NCI-H2171 treated with DMSO at 0.1 percent for 48 hours (cell line): Measurements from ENCODE around the gene TLE4.
"Not testable (repeated sequence)": the region's sequence is repeated elsewhere in the genome, so short reads cannot be mapped to it uniquely, and the experiment has no call there.

Experiments used
- DNase-seq: peaks from one replicate; lab custom pipeline; 2025; lab: John Stamatoyannopoulos, UW

The TLE4 gene

DNA sequence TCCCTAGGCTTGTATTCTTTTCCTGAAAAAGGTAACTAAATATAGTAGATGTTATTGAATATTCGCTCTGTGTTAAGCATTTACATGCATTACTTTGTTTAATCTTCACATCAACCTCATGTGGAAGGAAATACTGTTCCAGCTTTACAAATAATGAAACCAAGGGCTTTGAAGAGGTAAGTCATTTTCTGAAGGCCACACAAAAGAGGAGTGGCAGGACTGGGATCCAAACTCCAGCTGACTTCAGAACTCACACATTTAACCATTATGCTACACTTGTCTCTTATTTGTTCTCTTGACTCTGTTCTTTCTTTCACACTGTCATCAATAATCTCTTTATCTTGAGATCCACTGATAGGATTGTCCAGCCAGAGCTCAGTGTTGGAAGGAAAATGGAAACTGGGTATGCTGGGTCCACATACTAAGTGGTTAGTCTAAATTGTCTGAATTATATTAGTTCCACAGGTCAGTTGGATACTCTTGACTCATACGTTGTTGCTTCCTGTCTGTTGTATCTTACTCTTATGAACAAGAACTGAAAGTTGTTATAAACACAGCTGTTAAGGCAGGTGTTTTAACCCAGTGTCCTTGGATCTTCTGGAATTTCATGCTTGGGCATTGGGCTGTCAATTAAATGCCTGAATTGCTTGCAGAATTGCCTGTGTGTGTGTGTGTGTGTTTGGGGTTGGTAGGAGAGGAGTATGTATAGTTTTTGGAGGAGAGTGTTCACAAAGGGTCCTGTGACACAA, 65.6 kb downstream of the TLE4 start:
- no peak for DNase-seq

- DNase-seq = no peak
Measured at GRCh38 chr9:79638806-79639205, 67.0 kb downstream of the TLE4 start.

GRCh38 chr9:79639354-79639753, 67.6 kb downstream of the TLE4 start:
- DNase-seq = no peak

GRCh38 chr9:79640067-79640466, 68.3 kb downstream of the TLE4 start:
- DNase-seq = not testable (repeated sequence)

GRCh38 chr9:79641070-79641469, 69.3 kb downstream of the TLE4 start:
- DNase-seq = no peak

GRCh38 chr9:79642671-79643070, 70.9 kb downstream of the TLE4 start:
- DNase-seq = no peak

GRCh38 chr9:79644048-79644447, 72.3 kb downstream of the TLE4 start:
- DNase-seq = no peak

- DNase-seq = no peak
Measured at GRCh38 chr9:79644601-79645000, 72.8 kb downstream of the TLE4 start.

DNA sequence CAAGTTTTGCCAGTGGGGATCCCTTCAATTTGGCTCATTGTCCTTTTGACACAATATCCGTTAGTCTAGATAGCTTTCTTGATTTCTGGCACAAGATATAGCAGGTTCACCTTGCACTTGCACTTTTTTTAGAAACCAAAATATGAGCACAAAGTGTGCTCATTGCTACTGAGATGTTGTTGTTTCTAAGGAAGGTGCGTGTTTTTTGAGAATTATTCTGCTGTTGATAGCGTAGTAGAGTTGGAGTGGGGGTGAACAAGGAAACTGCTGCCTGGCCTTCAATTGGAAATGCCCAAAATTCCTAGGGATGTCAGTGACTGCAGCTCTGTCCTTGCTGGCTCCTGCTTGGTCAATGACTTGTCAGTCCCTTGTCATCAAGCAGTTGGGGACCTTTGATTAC, 73.3 kb downstream of the TLE4 start:
- DNase-seq = no peak

GRCh38 chr9:79646096-79646495, 74.3 kb downstream of the TLE4 start:
- no peak for DNase-seq

GRCh38 chr9:79651251-79651795, 79.6 kb downstream of the TLE4 start:
- peak; percentile 65 for DNase-seq

- no peak for DNase-seq
Measured at GRCh38 chr9:79652598-79652997, 80.8 kb downstream of the TLE4 start.

DNA sequence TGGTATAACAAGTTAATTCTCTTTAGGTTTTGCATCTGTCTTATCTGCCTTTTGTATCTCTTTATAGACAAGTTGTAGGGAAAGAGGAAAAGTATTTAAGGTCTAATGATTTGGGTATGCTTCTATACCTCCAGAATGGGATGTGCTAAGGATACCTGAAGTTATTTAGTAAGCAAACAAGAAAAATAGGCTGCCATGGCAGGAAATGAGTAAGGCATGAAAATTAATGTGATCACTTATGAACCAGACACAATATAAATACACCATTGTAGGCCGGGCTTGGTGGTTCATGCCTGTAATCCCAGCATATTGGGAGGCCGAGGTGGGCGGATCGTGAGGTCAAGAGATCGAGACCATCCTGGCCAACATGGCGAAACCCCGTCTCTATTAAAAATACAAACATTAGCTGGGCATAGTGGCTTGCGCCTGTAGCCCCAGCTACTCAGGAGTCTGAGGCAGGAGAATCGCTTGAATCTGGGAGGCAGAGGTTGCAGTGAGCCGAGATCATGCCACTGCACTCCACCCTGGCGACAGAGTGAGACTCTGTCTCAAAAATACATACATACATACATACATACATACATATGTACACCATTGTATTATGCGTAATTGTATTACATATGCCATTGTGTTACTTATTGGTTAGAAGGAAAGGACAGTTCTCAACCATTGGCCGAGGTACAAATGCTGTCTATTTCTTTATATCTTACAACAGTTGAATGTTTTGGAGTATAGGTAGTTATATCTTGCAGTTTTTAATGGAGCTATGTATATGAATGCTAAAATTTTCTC, 83.0 kb downstream of the TLE4 start:
- DNase-seq = not testable (repeated sequence)

- DNase-seq = no peak
Measured at GRCh38 chr9:79655551-79655950, 83.8 kb downstream of the TLE4 start.

DNA sequence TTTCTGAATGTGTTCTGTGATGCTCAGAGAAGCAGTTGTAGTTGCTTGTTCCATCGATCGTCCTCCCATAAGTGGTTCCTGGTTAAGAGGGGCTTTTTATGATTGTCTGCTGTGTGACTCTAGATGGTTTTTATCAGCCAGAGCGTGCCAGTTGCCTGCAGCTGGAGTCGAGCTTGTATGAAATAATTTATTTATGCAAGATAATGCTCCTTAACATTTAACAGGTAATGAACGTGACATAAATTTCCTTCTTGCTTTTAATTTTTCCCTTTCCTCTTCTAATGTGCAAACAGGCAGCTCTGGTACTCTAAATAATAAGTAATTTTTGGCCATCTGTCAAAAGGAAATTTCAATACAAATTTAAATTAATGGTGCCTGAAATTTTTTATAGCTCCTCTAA, 84.4 kb downstream of the TLE4 start:
- no peak for DNase-seq

DNA sequence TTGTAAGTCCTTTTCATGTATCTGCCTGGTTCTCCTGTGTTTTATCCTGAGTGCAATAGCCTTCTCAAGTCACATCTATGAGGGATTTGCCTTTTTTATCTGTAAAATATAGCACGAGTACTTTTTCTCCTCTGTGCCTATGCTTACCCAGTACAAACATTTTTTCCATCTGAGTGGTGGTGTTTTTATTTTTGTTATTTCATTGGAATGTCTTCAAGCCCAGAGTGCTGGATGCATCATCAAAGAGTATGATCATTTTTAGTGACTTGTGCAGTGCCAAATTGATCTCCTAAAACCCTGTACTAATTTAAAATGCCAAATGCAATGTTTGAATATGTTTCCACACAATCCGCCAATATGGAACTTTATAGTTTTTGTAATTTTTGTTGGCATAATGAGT, 86.1 kb downstream of the TLE4 start:
- DNase-seq = no peak

DNA sequence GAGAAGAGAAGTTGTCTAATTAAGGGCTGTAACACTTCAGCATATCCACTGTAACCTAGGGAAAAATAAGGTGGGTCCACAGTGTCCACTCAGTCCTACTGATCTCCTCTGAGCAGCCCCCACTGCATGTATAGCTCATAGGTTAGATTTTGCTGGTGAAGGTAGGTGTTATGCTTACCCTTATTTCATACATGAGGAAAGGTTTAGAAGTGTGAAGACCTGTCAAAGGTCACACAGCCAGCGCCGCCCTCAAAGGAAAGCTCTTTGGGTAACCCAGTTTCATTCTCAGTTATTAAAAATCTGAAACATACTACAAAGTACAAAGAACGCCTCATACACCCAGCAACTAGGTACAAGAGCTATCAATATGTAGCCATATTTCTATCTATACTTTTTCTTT, 87.2 kb downstream of the TLE4 start:
- no peak for DNase-seq

DNA sequence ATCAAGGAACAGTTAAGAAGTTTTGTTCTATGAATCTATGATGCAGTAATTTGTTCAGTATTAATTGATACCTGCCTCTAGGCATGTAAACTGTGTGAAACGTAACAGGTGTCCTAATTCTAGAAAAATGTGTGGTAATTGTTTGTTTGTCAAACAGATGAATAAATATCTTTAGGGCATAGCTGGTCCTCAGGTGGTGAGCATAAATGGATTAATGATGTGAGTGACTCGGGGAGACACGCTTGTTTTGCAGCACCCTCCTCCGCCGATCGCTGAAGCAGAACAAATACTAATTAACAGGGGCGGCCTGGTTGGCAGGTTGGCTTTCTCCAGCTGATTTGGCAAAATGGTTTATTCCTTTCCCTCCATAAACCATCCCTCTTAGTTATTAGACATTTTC, 88.8 kb downstream of the TLE4 start:
- peak; percentile 95 for DNase-seq

DNA sequence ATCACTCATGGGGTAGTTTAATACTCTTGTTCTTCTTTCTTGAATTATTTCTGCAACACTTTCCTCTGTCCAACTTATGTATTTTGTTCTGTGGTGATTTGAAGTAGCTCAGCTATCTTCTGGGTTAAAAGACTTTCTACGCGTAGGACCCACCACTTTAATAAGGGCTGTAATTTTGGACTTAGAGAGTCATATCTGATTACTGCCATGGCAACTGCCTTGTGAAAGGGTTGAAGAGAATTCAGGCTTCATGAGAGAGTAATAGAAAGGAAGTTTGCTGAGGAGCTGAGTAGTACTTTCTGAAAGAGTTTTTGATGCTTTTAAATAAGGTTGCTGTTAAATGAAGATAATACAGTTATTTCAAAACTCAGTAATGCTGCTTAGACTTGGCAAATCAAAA, 89.5 kb downstream of the TLE4 start:
- peak; percentile 33 for DNase-seq

DNA sequence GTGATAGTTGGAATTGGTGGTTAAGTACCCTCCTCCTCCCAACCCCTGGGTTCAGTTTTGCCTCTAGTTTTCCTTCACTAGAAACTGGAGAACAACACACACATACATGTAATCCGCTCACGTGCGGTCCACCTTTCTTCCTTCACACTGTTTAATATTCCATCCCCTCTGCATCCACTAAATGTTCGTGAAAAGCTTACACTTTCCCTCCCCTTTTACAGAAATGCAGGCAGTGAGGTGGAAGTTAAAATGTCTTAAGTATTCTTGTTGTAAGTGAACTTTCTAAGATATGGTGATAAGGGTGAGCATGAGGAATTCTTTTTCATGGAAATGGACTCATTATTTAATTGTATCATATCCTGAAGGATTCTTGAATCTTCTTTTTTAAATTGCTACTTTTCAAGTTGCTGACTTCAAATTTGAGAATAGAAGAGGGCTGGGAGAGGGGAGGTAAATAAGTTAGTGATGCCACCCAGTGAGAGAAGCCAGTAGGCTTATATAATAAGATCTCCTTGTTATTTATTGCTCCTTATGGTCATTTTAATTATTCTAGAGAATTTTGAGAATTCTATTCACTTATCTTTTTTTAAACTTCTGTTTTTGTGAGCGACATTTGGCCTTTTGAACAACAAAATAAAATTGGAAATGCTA, 90.2 kb downstream of the TLE4 start:
- DNase-seq = peak; percentile 45

- peak; percentile 95 for DNase-seq
Measured at GRCh38 chr9:79662537-79662956, 90.8 kb downstream of the TLE4 start.

DNA sequence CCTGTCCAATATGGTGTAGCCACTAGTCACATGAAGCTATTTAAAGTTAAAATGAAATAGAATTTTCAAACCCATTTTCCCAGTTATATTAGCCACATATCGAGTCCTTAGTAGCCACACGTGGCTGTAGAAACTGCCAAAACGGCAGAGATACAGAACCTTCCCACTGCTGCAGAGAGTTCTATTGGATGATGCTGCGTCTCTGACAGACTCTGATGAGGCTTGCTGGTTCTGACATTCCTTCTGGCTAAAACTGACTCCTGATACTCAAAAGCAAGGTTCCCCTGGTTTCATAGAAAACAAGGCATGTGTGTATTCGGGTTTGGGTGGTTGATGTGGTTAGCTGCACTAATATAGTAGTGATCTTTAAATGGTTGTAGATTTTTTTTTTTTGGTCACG, 91.5 kb downstream of the TLE4 start:
- DNase-seq = peak; percentile 46

- DNase-seq = peak; percentile 87
Measured at GRCh38 chr9:79663878-79664277, 92.1 kb downstream of the TLE4 start.
